GM23338 (cell line): ENCODE data around the gene ACAD8. TPM values are rescaled to one million over a fixed set of nuclear protein-coding genes. Genes with fewer than 3 reads are reported as not detected.

Experiments
- ATAC-seq: fragments of 200-7000 bp; cut with Tn5 transposase; 3 replicates; pipeline ENCODE4 v1.9.1; 2020
- DNase-seq: peaks from one replicate; pipeline ENCODE4 v3.0.0-alpha.2; 2015; ENCODE audit warnings: low spot score
- H2AFZ ChIP-seq: fragments of 200-600 bp; sonication (generic); 2 replicates; pipeline ENCODE4 v1.8.0; 2016; ENCODE audit warnings: antibody characterized with exemption, mild to moderate bottlenecking, moderate library complexity
- H3F3A ChIP-seq: fragments of 200-600 bp; sonication (generic); replicated peaks from 2 replicates; pipeline ENCODE4 v1.8.0; 2017; ENCODE audit warnings: antibody characterized with exemption, mixed run types, low read depth
- H3K27ac ChIP-seq: fragments of 200-600 bp; sonication (generic); 2 replicates; pipeline ENCODE4 v1.6.1; 2016; ENCODE audit warnings: low read depth
- H3K27me3 ChIP-seq: fragments of 200-600 bp; sonication (generic); 2 replicates; pipeline ENCODE4 v1.8.0; 2016; ENCODE audit warnings: mild to moderate bottlenecking, mixed run types, moderate library complexity; ENCODE audit not compliant: insufficient read depth
- H3K36me3 ChIP-seq: fragments of 200-600 bp; sonication (generic); 2 replicates; pipeline ENCODE4 v1.8.0; 2016; ENCODE audit warnings: mild to moderate bottlenecking; ENCODE audit not compliant: insufficient read depth
- H3K4me1 ChIP-seq: fragments of 200-600 bp; sonication (generic); 2 replicates; pipeline ENCODE4 v1.8.0; 2016; ENCODE audit warnings: mild to moderate bottlenecking, moderate library complexity; ENCODE audit not compliant: insufficient read depth
- H3K4me2 ChIP-seq: fragments of 200-600 bp; sonication (generic); 2 replicates; pipeline ENCODE4 v1.7.1; 2017; ENCODE audit warnings: mixed run types
- H3K4me3 ChIP-seq: fragments of 200-600 bp; sonication (generic); 2 replicates; pipeline ENCODE4 v1.6.1; 2016; ENCODE audit warnings: mixed run types
- H3K79me2 ChIP-seq: fragments of 200-600 bp; sonication (generic); replicated peaks from 2 replicates; pipeline ENCODE4 v1.8.0; 2017; ENCODE audit warnings: mild to moderate bottlenecking; ENCODE audit not compliant: insufficient read depth
- H3K9me2 ChIP-seq: fragments of 200-600 bp; sonication (generic); 2 replicates; pipeline ENCODE4 v1.8.0; 2017; ENCODE audit not compliant: insufficient read depth
- H4K20me1 ChIP-seq: fragments of 200-600 bp; sonication (generic); replicated peaks from 2 replicates; pipeline ENCODE4 v1.8.0; 2017; ENCODE audit warnings: mild to moderate bottlenecking; ENCODE audit not compliant: insufficient read depth
- H3K27ac Mint-ChIP-seq: 2 replicates; pipeline ENCODE4 v1.8.0; 2020; ENCODE audit warnings: inconsistent platforms, mild to moderate bottlenecking, moderate library complexity, mixed read lengths
- H3K27me3 Mint-ChIP-seq: 3 replicates; pipeline ENCODE4 v1.8.0; 2022; ENCODE audit warnings: low read depth, mild to moderate bottlenecking, moderate library complexity, mixed read lengths, inconsistent platforms; ENCODE audit not compliant: insufficient read depth, poor library complexity
- H3K36me3 Mint-ChIP-seq: 3 replicates; pipeline ENCODE4 v1.8.0; 2021; ENCODE audit warnings: low read depth, mild to moderate bottlenecking, inconsistent platforms, moderate library complexity, mixed read lengths
- H3K4me1 Mint-ChIP-seq: 3 replicates; pipeline ENCODE4 v1.8.0; 2020; ENCODE audit warnings: mild to moderate bottlenecking, inconsistent platforms, mixed read lengths
- H3K4me3 Mint-ChIP-seq: 3 replicates; pipeline ENCODE4 v1.8.0; 2021; ENCODE audit warnings: moderate library complexity, mild to moderate bottlenecking, inconsistent platforms, mixed read lengths
- H3K9me3 Mint-ChIP-seq: 3 replicates; pipeline ENCODE4 v1.8.0; 2020; ENCODE audit warnings: moderate library complexity, mild to moderate bottlenecking, inconsistent platforms, mixed read lengths
- CREB1 ChIP-seq: fragments of 250-450 bp; sonication (Bioruptor Pico); IDR thresholded peaks from 2 replicates; pipeline ENCODE4 v1.5.0; 2020; ENCODE audit warnings: low read depth, mild to moderate bottlenecking, moderate library complexity
- CTCF ChIP-seq, 2 experiments: fragments of 200-600 bp in 1 of 2; sonication (generic) in 1 of 2; conservative IDR thresholded peaks; 2 replicates each; pipeline versions ENCODE4 v1.5.1 to v1.6.1; 2016 to 2017; ENCODE audit warnings: antibody characterized with exemption in 2 of 2, low read depth in 2 of 2, mild to moderate bottlenecking in 2 of 2, moderate library complexity in 1 of 2
- polyA plus RNA-seq: library from polyadenylated mRNA; unstranded; fragments of >200 nt; fragmentation: Nextera tagmentation; extraction: Ambion mirVana; gene quantifications from 2 replicates; pipeline ENCODE4 v1.2.1, GENCODE V29; 2016
- total RNA-seq: library from RNA; depleted of rRNA; stranded (reverse); fragments of >200 nt; shearing (Covaris generic); gene quantifications from 2 replicates; pipeline ENCODE4 v1.2.3, GENCODE V29; 2014; rRNA removed

Gene ACAD8
- total and polyA plus RNA-seq, 2 experiments from 2014 or later = 43.2 to 65.4 TPM

- peaks cover 60% of the 10 kb centered on the region for H3K36me3 Mint-ChIP-seq
- peaks cover 6% of the 10 kb centered on the region; the same call in 2 of the 3 replicates for H3K4me1 Mint-ChIP-seq
- Histone ChIP-seq H3F3A (no peaks in the 10 kb centered on the region), H3K79me2 (no peaks in the 10 kb centered on the region), H2AFZ (no peak overlapping the region), H3K4me2 (no peak overlapping the region), H3K4me3 (no peak overlapping the region), H3K4me1 (no peaks in the 10 kb centered on the region), H3K9me2 (no peaks in the 10 kb centered on the region), H4K20me1 (no peaks in the 10 kb centered on the region), H3K36me3 (peaks cover 5% of the 10 kb centered on the region; the same call in 1 of the 2 replicates), H3K27ac (no peak overlapping the region), H3K27me3 (no peaks in the 10 kb centered on the region)
- peaks cover 5% of the 10 kb centered on the region; the same call in 1 of the 3 replicates for H3K9me3 Mint-ChIP-seq
- peaks cover 4% of the 10 kb centered on the region for H3K27me3 Mint-ChIP-seq
- TF ChIP-seq CTCF (conservative IDR thresholded peaks at IDR 0.05; ENCODE audit: low read depth in 2 of 2) (peak in 1 of 2 experiments; percentile 28; a peak in 2 of 4 replicates), CREB1 (CRISPR knock-in tag) (no peak)
- no peak for ATAC-seq
- H3K4me3 Mint-ChIP-seq = no peak overlapping the region
- H3K27ac Mint-ChIP-seq = no peak overlapping the region; the same call in 1 of the 2 replicates
- DNase-seq = no peak
Measured at GRCh38 chr11:134313821-134314607, 60.6 kb downstream of the ACAD8 start.

Other genes with a start within 250 kb of the ACAD8 start
- 41.5 and 44.8 TPM in 2 replicates for gene JAM3, start 184.5 kb upstream of the ACAD8 start, total RNA-seq
- gene JAM3, start 184.5 kb upstream of the ACAD8 start, polyA plus RNA-seq = 13.1 and 14.1 TPM in 2 replicates
- gene NCAPD3, start 29.6 kb upstream of the ACAD8 start, total RNA-seq = 48.9 and 49.8 TPM in 2 replicates
- 32.1 and 37.1 TPM in 2 replicates for gene NCAPD3, start 29.6 kb upstream of the ACAD8 start, polyA plus RNA-seq
- 29.1 and 30.3 TPM in 2 replicates for gene VPS26B, start 28.9 kb upstream of the ACAD8 start, total RNA-seq
- gene VPS26B, start 28.9 kb upstream of the ACAD8 start, polyA plus RNA-seq = 9.2 and 10.1 TPM in 2 replicates
- gene THYN1, start 216 bp upstream of the ACAD8 start, total RNA-seq = 91.0 and 116 TPM in 2 replicates
- 183 and 216 TPM in 2 replicates for gene THYN1, start 216 bp upstream of the ACAD8 start, polyA plus RNA-seq
- gene GLB1L3, start 22.8 kb downstream of the ACAD8 start, total RNA-seq = 33.1 and 35.9 TPM in 2 replicates
- 27.1 and 28.8 TPM in 2 replicates for gene GLB1L3, start 22.8 kb downstream of the ACAD8 start, polyA plus RNA-seq
- gene GLB1L2, start 78.4 kb downstream of the ACAD8 start, total RNA-seq = 9.8 and 12.3 TPM in 2 replicates
- gene GLB1L2, start 78.4 kb downstream of the ACAD8 start, polyA plus RNA-seq = 2.9 and 3.3 TPM in 2 replicates
- 24.8 and 28.3 TPM in 2 replicates for gene B3GAT1, start 158.7 kb downstream of the ACAD8 start, total RNA-seq
- gene B3GAT1, start 158.7 kb downstream of the ACAD8 start, polyA plus RNA-seq = 4.3 and 4.8 TPM in 2 replicates